Lower leg skin (tissue), 3 donors: Measurements from ENCODE around the gene PARN.

Experiments
- POLR2A ChIP-seq, 2 donors: fragments of 450-650 bp; IDR thresholded peaks; one replicate each; pipeline ENCODE4 v1.6.1; 2016 to 2017; ENCODE audit warnings: antibody characterized with exemption in 2 of 2, mild to moderate bottlenecking in 1 of 2, moderate library complexity in 1 of 2
- TF ChIP-seq, protein P1 (sequence below), 3 donors: fragments of 450-650 bp; IDR thresholded peaks; one replicate each; pipeline ENCODE4 v1.5.1; 2016; ENCODE audit warnings: antibody characterized with exemption in 3 of 3, mild to moderate bottlenecking in 3 of 3, moderate library complexity in 2 of 3

DNA sequence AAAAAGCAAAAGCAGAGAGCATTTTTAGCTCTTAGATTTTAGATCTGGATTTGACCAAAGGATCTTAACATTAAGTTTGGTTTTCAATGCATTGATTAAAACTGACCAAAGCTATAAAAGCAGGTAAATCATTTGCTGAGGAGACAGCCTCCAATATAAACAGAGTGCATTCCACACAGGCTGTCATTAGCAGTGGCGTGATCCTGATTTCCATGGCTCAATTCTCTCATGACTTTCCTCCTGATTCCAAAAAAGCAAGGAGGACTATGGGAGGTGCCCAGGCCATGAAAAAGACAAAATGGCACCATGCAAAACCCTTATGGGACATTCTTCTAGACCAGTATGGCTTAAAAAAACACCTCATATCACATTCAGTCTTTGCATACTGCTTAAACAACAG lies 53.5 kb downstream of the PARN start:
- TF ChIP-seq, protein P1, sequence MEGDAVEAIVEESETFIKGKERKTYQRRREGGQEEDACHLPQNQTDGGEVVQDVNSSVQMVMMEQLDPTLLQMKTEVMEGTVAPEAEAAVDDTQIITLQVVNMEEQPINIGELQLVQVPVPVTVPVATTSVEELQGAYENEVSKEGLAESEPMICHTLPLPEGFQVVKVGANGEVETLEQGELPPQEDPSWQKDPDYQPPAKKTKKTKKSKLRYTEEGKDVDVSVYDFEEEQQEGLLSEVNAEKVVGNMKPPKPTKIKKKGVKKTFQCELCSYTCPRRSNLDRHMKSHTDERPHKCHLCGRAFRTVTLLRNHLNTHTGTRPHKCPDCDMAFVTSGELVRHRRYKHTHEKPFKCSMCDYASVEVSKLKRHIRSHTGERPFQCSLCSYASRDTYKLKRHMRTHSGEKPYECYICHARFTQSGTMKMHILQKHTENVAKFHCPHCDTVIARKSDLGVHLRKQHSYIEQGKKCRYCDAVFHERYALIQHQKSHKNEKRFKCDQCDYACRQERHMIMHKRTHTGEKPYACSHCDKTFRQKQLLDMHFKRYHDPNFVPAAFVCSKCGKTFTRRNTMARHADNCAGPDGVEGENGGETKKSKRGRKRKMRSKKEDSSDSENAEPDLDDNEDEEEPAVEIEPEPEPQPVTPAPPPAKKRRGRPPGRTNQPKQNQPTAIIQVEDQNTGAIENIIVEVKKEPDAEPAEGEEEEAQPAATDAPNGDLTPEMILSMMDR (IDR thresholded peaks at IDR 0.05) = no peak
- TF ChIP-seq POLR2A (IDR thresholded peaks at IDR 0.05) = no peak
